ENCODE results near the gene SPATA16. TPM values are rescaled to one million over a fixed set of nuclear protein-coding genes. Genes with fewer than 3 reads are reported as not detected.
"Not testable (repeated sequence)": the region's sequence is repeated elsewhere in the genome, so short reads cannot be mapped to it uniquely, and the experiment has no call there.

Gene SPATA16
- total RNA-seq, 1 experiment from 2014 or later: not detected

- DNase-seq (ENCODE audit: low spot score): no peak
- in situ Hi-C loops (cut with HindIII; ENCODE audit: low sequenced_read_pairs): no loop called here
These were observed 74.7 kb downstream of the SPATA16 start for GRCh38 chr3:173066044-173067004.

DNA sequence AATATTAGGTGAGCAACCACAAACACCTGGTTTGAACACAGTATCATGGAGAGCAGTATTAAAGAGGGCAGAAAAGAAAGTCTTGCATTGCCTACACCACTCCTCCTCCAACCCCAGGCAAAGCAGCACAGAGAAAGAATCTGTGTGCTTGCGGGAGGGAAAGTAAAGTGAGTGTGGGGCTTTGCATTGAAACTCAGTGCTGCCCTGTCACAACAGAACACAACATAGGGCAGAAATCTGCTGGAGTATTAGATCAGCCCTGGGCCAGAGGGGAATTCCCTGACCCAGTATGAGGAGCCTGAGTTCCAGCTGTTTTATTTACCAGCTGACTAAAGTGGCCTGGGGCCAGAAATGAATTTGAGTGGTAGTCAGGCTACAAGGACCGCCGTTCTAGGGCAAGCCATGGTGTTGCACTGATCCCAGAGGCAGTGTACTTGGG, 75.5 kb downstream of the SPATA16 start:
- in situ Hi-C loops (cut with HindIII; ENCODE audit: low sequenced_read_pairs): no loop called here
- no peak for DNase-seq (ENCODE audit: low spot score)

DNA sequence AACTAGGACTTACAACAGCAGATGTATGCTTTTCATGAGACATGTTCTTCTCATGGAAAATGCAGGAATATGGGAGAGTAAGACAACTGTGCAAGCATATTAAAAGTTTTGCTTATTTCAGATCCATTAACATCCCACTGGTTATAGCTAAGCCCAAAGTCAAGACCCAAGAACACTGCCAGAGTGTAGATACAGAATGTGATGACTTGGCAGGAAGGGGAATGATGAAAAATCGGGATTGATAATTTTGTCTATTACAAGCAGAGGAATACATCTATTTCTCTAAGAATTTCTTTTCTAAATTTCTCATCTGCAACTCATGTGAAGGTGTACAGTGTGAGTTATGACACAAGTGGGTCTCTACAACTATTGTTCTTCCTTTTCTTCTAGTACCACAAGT, 76.4 kb downstream of the SPATA16 start:
- in situ Hi-C loops (cut with HindIII; ENCODE audit: low sequenced_read_pairs): no loop called here
- no peak for DNase-seq (ENCODE audit: low spot score)

GRCh38 chr3:173058229-173058628, 82.8 kb downstream of the SPATA16 start:
- in situ Hi-C loops (cut with HindIII; ENCODE audit: low sequenced_read_pairs): no loop called here
- DNase-seq (ENCODE audit: low spot score): no peak

GRCh38 chr3:173055228-173055933, 85.7 kb downstream of the SPATA16 start:
- in situ Hi-C loops (cut with HindIII; ENCODE audit: low sequenced_read_pairs): no loop called here
- DNase-seq (ENCODE audit: low spot score): no peak

- no peak for DNase-seq (ENCODE audit: low spot score)
- in situ Hi-C loops (cut with HindIII; ENCODE audit: low sequenced_read_pairs): no loop called here
These were observed 91.7 kb downstream of the SPATA16 start for GRCh38 chr3:173049360-173049759.

GRCh38 chr3:173045770-173046382, 95.2 kb downstream of the SPATA16 start:
- in situ Hi-C loops (cut with HindIII; ENCODE audit: low sequenced_read_pairs): no loop called here
- no peak for DNase-seq (ENCODE audit: low spot score)

GRCh38 chr3:173044998-173045397, 96.0 kb downstream of the SPATA16 start:
- in situ Hi-C loops (cut with HindIII; ENCODE audit: low sequenced_read_pairs): no loop called here
- DNase-seq (ENCODE audit: low spot score): no peak

- no peak for DNase-seq (ENCODE audit: low spot score)
- in situ Hi-C loops (cut with HindIII; ENCODE audit: low sequenced_read_pairs): no loop called here
These were observed 97.3 kb downstream of the SPATA16 start for GRCh38 chr3:173043757-173044156.

DNA sequence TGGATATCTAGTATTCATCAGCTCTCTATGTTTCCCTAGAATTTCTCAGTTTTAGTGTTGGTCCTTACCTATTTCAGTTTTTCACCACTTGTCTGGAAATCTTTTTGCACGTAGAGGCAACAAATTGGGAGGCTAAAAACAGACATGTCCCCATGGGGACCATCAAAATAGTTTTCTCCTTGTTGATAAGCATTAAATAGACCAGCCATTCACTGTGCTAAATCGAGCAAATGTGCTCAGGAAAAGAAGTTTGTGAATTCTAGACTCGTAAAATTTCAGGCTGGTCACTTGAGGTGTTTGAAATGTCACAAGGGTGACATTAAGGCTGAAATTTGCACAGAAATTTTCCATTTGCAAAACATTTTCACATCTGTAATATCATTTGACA, 102.6 kb downstream of the SPATA16 start:
- DNase-seq (ENCODE audit: low spot score): no peak
- in situ Hi-C loops (cut with HindIII; ENCODE audit: low sequenced_read_pairs): no loop called here

GRCh38 chr3:173037840-173038483, 103.1 kb downstream of the SPATA16 start:
- no peak for DNase-seq (ENCODE audit: low spot score)
- in situ Hi-C loops (cut with HindIII; ENCODE audit: low sequenced_read_pairs): no loop called here

GRCh38 chr3:173030273-173030672, 110.8 kb downstream of the SPATA16 start:
- no peak for DNase-seq (ENCODE audit: low spot score)
- in situ Hi-C loops (cut with HindIII; ENCODE audit: low sequenced_read_pairs): no loop called here

DNA sequence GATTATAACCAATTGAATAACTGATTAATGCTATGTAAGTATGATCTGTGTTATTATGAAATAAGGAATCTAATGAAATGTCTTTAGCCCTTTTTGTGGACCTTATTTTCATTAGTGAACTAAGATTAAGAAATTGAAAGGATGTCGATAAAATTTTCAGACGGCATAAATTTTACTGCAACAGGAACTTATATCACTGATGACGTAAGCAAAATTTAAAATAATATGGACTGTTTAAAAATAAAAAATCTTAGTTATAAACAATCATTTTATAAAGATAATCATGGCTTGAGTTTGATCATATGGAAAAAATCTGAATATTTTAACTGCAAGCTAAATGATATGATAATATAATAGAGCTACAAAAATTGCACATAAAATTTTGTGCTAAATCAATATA, 112.7 kb downstream of the SPATA16 start:
- in situ Hi-C loops (cut with HindIII; ENCODE audit: low sequenced_read_pairs): no loop called here
- no peak for DNase-seq (ENCODE audit: low spot score)

DNA sequence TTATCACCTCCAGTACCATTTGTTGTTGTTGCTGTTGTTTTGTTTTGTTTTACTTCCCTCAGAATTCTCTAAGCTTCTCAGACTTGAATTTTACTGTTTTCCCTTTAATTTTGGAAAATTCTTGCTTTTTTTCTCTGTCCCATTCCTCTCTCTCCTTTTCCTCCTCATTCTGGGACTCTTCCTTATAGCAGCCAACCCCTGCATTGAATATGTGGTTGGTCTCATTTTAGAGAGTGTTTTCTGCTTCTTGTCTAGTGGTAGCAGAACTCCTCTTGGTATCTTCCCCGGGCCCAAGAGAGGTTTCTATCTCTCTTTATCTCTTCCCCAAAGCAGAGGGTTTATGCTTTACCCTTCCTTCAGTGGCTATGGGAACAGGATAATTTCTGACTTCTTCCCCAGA, 113.6 kb downstream of the SPATA16 start:
- no peak for DNase-seq (ENCODE audit: low spot score)
- in situ Hi-C loops (cut with HindIII; ENCODE audit: low sequenced_read_pairs): no loop called here

GRCh38 chr3:173025941-173026340, 115.1 kb downstream of the SPATA16 start:
- in situ Hi-C loops (cut with HindIII; ENCODE audit: low sequenced_read_pairs): no loop called here
- no peak for DNase-seq (ENCODE audit: low spot score)

DNA sequence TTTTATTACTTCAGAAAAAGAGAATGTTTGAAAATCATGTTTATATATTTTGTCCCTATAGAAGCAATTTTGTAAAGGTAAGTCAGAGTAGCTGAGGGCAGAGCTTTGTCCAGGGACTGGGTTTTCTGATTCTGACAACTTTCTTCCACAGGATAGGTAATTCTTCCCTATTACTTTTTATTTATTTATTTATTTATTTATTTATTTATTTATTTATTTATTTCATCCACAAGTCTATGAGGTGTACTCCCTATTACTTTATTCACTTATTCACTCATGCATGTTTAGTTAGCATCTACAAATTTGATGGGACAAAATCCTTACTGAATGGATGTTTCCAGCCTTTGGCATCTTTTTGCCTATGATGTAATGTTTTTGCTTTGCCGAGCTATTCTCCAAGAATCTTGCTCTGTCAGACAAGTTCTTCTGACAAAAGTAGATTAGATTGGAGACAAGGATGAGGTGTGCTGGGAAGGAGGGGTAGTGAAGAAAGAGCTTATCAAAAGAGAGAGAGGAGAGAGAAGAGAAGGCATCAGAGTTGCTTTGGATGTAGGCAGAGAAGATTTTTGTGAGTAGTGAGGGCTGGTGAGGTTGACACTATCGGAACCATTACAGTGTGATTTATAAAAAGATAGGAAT, 119.4 kb downstream of the SPATA16 start:
- DNase-seq (ENCODE audit: low spot score): no peak
- in situ Hi-C loops (cut with HindIII; ENCODE audit: low sequenced_read_pairs): no loop called here

- DNase-seq (ENCODE audit: low spot score); in situ Hi-C loops (cut with HindIII; ENCODE audit: low sequenced_read_pairs): not testable (repeated sequence)
These were observed 120.9 kb downstream of the SPATA16 start for GRCh38 chr3:173020128-173020527.

DNA sequence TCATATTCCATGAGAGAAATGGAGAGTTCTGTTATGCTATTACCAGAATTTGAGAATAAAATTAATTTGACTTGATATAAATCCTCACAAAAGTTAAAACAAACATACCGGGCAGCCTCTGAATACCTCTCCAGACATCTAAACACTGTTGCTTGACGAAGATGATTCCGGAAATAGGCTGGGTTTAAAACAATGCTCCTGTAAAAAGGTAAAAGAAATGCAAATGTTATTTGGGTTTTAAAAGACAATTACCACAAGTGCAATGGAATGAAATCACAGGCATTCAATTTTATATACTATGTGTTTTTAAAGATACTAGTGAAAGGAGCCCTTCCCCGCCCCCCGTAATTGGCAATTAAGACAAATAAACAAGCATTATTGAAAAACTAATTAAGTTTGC, 121.7 kb downstream of the SPATA16 start:
- in situ Hi-C loops (cut with HindIII; ENCODE audit: low sequenced_read_pairs): no loop called here
- no peak for DNase-seq (ENCODE audit: low spot score)

DNA sequence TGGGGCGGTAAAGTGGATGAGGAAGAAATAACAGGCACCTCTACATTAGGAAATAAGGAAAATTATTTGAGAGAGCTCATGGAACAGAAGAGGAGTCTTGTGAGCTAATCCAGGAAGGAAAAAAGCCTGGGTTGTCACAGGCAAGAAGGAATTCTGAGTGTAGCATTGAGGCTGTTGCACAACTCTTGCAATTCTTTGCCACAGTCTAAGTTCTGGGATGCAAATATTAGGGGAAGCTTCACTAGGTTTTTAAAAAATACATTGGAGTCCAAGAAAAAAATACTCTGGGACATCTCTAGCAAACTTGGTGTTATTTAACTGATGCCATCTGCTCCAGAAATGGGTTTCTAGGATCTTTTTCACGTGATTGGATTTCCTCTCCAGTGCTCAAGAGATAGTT, 122.3 kb downstream of the SPATA16 start:
- no peak for DNase-seq (ENCODE audit: low spot score)
- in situ Hi-C loops (cut with HindIII; ENCODE audit: low sequenced_read_pairs): no loop called here
